IMR-90 (cell line): ENCODE measurements around the gene FNIP1.

ENCODE experiments used
- BHLHE40 ChIP-seq: fragments of 150-350 bp; IDR thresholded peaks from 2 replicates; pipeline ENCODE4 v1.6.1; 2016; ENCODE audit warnings: mild to moderate bottlenecking, low read depth, low read length
- CEBPB ChIP-seq: IDR thresholded peaks from 2 replicates; pipeline ENCODE4 v1.6.1; 2012; ENCODE audit warnings: low read depth, low read length, improper control_type of control experiment
- CHD1 ChIP-seq: IDR thresholded peaks from 2 replicates; pipeline ENCODE4 v1.6.1; 2012; ENCODE audit warnings: low read depth, low read length, improper control_type of control experiment
- CTCF ChIP-seq: conservative IDR thresholded peaks from 2 replicates; pipeline ENCODE4 v1.5.1; 2012; ENCODE audit warnings: mild to moderate bottlenecking, low read depth, low read length, improper control_type of control experiment
- FOS ChIP-seq: fragments of 150-350 bp; IDR thresholded peaks from 2 replicates; pipeline ENCODE4 v1.6.1; 2016; ENCODE audit warnings: low read depth, low read length
- MAFK ChIP-seq: IDR thresholded peaks from 2 replicates; pipeline ENCODE4 v1.6.1; 2012; ENCODE audit warnings: low read depth, low read length, improper control_type of control experiment
- MAZ ChIP-seq: IDR thresholded peaks from 2 replicates; pipeline ENCODE4 v1.6.1; 2012; ENCODE audit warnings: low read depth, mild to moderate bottlenecking, low read length, improper control_type of control experiment, moderate library complexity, borderline replicate concordance
- MXI1 ChIP-seq: IDR thresholded peaks from 2 replicates; pipeline ENCODE4 v1.6.1; 2012; ENCODE audit warnings: low read depth, mild to moderate bottlenecking, low read length, moderate library complexity, borderline replicate concordance
- POLR2A ChIP-seq: IDR thresholded peaks from 2 replicates; pipeline ENCODE4 v1.6.1; 2012; ENCODE audit warnings: mild to moderate bottlenecking, low read depth, low read length
- RAD21 ChIP-seq: IDR thresholded peaks from 2 replicates; pipeline ENCODE4 v1.6.1; 2012; ENCODE audit warnings: low read length, improper control_type of control experiment
- RCOR1 ChIP-seq: IDR thresholded peaks from 2 replicates; pipeline ENCODE4 v1.6.1; 2012; ENCODE audit warnings: mild to moderate bottlenecking, low read length, improper control_type of control experiment; ENCODE audit not compliant: insufficient replicate concordance
- RFX5 ChIP-seq: IDR thresholded peaks from 2 replicates; pipeline ENCODE4 v1.8.0; 2012; ENCODE audit warnings: low read depth, mild to moderate bottlenecking, low read length, moderate library complexity
- SMC3 ChIP-seq: fragments of 150-350 bp; IDR thresholded peaks from 2 replicates; pipeline ENCODE4 v1.6.1; 2016; ENCODE audit warnings: low read depth, mild to moderate bottlenecking, antibody characterized with exemption, low read length, moderate library complexity
- USF2 ChIP-seq: fragments of 150-350 bp; IDR thresholded peaks from 2 replicates; pipeline ENCODE4 v1.6.1; 2017; ENCODE audit warnings: mild to moderate bottlenecking, antibody characterized with exemption, low read length, low read depth

GRCh38 chr5:131771692-131772091 lies 25.1 kb downstream of the FNIP1 start:
- TF ChIP-seq CTCF (no peak), USF2 (no peak), CEBPB (no peak), MAZ (no peak), MAFK (no peak), POLR2A (no peak), RAD21 (no peak), BHLHE40 (no peak), FOS (no peak), RFX5 (no peak), SMC3 (no peak), RCOR1 (no peak), CHD1 (no peak), MXI1 (no peak)
